Cardiac fibroblast (primary cell): Measurements from ENCODE around the gene ATP6V0B.
A peak's percentile ranks its signal among the peaks of the same experiment; 100 is the strongest.

Experiments used
- DNase-seq, 2 donors: peaks; one replicate each; pipeline versions ENCODE4 v3.0.0 to v3.0.0-alpha.2; 2010; ENCODE audit warnings: low read depth in 2 of 2
- H3K4me3 ChIP-seq, 2 donors: replicated peaks in 1 of 2; 1 replicate in 1 of 2; 2 replicates in 1 of 2; pipeline ENCODE4 v1.5.1; 2011; ENCODE audit warnings: low read depth in 2 of 2, low read length in 2 of 2, mild to moderate bottlenecking in 2 of 2, moderate library complexity in 1 of 2
- CTCF ChIP-seq: IDR thresholded peaks from one replicate; pipeline ENCODE4 v1.5.1; 2011; ENCODE audit warnings: low read depth, mild to moderate bottlenecking, low read length, inconsistent platforms

ATP6V0B gene

DNA sequence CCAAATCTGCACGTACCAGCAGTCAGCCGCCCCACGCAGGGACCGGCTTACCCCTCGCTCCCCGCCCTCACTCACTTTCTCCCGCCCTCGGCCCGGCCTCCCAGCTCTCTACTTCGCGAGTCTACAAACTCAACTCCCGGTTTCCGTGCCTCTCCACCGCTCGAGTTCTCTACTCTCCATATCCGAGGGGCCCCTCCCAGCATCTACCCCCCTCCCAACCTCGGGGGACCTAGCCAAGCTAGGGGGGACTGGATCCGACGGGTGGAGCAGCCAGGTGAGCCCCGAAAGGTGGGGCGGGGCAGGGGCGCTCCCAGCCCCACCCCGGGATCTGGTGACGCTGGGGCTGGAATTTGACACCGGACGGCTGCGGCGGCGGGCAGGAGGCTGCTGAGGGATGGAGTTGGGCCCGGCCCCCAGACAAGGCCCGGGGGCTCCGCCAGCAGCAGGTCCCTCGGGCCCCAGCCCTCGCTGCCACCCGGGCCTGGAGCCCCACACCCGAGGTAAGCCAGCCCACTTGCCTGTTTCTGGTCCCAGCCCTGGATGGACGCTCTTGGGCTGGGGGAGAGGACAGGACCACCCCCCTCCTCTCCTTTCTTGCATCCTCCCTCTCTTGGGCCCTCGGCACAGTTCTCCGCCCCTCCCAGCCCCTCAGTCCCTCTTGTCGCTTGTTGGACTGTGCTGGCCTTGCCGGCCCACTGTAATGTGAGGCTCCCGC lies 41.2 kb upstream of the ATP6V0B start, which contains the start of gene ARTN:
Gene ARTN, plus strand, starts transcription at position 416 of the 715 bp plus-strand sequence. CDS start 1,856 bp downstream, outside the sequence.
- peak within 1 kb of the TSS; percentile 39 to 43 for H3K4me3 ChIP-seq
- no peak for TF ChIP-seq CTCF
- peak in 1 of 2 donors; percentile 6 for DNase-seq

GRCh38 chr1:43934101-43934985 lies 40.4 kb upstream of the ATP6V0B start:
- DNase-seq = peak; percentile 66 to 69
- TF ChIP-seq CTCF = peak; percentile 97
- no peak overlapping the region for H3K4me3 ChIP-seq

GRCh38 chr1:43934986-43935324 lies 39.8 kb upstream of the ATP6V0B start:
- H3K4me3 ChIP-seq = no peak overlapping the region
- DNase-seq = no peak
- no peak for TF ChIP-seq CTCF

DNA sequence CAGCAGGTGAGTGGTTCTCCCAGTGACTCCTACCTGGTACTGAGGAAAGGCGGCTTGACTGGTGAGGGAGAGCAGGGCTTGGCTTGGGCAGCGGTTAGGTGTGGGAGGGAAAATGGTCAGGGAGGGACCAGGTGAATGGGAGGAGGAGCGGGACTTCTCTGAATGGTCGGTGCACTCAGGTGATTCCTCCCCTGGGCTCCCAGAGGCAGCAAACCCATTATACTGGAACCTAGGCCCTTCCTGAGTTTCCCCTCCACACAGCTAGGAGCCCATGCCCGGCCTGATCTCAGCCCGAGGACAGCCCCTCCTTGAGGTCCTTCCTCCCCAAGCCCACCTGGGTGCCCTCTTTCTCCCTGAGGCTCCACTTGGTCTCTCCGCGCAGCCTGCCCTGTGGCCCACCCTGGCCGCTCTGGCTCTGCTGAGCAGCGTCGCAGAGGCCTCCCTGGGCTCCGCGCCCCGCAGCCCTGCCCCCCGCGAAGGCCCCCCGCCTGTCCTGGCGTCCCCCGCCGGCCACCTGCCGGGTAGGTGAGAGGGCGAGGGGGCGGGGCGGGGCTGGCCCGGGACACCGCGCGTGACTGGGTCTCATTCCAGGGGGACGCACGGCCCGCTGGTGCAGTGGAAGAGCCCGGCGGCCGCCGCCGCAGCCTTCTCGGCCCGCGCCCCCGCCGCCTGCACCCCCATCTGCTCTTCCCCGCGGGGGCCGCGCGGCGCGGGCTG lies 38.9 kb upstream of the ATP6V0B start:
- no peak for DNase-seq
- TF ChIP-seq CTCF = no peak
- peak overlapping the region in 1 of 2 donors; percentile 10 for H3K4me3 ChIP-seq

DNA sequence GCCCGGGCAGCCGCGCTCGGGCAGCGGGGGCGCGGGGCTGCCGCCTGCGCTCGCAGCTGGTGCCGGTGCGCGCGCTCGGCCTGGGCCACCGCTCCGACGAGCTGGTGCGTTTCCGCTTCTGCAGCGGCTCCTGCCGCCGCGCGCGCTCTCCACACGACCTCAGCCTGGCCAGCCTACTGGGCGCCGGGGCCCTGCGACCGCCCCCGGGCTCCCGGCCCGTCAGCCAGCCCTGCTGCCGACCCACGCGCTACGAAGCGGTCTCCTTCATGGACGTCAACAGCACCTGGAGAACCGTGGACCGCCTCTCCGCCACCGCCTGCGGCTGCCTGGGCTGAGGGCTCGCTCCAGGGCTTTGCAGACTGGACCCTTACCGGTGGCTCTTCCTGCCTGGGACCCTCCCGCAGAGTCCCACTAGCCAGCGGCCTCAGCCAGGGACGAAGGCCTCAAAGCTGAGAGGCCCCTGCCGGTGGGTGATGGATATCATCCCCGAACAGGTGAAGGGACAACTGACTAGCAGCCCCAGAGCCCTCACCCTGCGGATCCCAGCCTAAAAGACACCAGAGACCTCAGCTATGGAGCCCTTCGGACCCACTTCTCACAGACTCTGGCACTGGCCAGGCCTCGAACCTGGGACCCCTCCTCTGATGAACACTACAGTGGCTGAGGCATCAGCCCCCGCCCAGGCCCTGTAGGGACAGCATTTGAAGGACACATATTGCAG lies 38.2 kb upstream of the ATP6V0B start:
- peak; percentile 26 to 35 for DNase-seq
- peak; percentile 1 for TF ChIP-seq CTCF

More for the DNA sequence above, 38.2 kb upstream of the ATP6V0B start:
- H3K4me3 ChIP-seq = peak overlapping the region in 1 of 2 donors; percentile 10
